HG02759 (cell line): ENCODE measurements around the gene ACOXL.
"Not testable (repeated sequence)": the region's sequence is repeated elsewhere in the genome, so short reads cannot be mapped to it uniquely, and the experiment has no call there.

Experiments
- ATAC-seq: cut with Tn5 transposase; IDR thresholded peaks from one replicate; pipeline ENCODE4 v1.9.1; 2021; ENCODE audit warnings: mild to moderate bottlenecking, moderate library complexity; ENCODE audit not compliant: unreplicated experiment

Gene ACOXL

DNA sequence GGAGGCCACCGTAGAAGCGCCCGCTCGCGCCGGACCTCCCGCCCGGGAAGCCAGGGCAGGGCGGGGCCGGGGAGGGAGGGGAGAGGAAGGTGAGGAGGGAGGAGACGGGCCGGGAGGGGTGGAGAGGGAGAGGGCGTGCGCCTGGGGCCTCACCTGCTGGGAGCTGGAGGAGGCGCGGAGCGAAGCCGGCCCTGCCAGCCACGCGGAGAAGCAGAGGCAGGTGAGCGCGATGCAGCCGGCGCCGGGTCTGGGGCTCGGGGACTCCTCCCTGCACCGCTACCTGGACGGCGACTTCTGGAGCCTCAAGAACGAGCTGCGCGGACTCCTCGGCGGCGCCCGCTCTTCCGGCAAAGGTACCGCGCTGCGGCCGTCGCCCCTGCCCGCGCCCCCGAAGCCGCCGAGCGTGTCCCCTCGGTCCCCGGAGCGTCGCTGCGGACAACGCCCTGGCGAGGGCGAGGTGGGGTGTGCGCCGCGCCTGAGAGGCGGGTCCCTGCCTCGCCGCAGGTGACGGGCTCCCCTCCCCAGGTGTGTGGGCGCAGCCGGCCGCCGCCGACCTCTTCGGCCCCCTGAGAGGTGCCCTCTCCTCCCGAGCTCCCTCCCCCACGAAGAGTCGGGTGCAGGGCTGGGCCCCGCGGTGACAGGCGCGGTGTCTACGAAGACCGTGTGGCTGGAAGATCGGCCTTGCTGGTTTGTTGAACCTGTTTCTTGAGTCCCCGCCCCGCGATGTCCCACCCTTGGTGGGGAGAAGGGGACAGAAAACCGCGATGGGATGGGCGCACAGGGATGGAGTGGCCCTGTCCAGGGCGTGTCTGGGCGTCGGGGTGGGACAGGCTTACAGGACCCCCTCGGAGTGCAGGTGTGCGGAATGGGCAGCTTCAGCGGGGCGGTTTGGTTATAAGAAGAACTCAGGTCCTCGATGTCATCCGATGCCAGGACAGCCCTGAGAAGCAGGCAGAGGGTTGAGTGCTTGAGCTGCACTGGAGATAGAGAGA is at the start of gene ACOXL:
TSS of gene ACOXL (plus strand) at position 152 of the 992 bp plus-strand sequence. CDS start 35,817 bp downstream, outside the sequence.
- no peak for ATAC-seq

- no peak for ATAC-seq
Measured at GRCh38 chr2:110682872-110683271, 49.5 kb upstream of the ACOXL start.

GRCh38 chr2:110687775-110688484 is 44.4 kb upstream of the ACOXL start:
- ATAC-seq = not testable (repeated sequence)

GRCh38 chr2:110688594-110689091 is 43.7 kb upstream of the ACOXL start:
- no peak for ATAC-seq

DNA sequence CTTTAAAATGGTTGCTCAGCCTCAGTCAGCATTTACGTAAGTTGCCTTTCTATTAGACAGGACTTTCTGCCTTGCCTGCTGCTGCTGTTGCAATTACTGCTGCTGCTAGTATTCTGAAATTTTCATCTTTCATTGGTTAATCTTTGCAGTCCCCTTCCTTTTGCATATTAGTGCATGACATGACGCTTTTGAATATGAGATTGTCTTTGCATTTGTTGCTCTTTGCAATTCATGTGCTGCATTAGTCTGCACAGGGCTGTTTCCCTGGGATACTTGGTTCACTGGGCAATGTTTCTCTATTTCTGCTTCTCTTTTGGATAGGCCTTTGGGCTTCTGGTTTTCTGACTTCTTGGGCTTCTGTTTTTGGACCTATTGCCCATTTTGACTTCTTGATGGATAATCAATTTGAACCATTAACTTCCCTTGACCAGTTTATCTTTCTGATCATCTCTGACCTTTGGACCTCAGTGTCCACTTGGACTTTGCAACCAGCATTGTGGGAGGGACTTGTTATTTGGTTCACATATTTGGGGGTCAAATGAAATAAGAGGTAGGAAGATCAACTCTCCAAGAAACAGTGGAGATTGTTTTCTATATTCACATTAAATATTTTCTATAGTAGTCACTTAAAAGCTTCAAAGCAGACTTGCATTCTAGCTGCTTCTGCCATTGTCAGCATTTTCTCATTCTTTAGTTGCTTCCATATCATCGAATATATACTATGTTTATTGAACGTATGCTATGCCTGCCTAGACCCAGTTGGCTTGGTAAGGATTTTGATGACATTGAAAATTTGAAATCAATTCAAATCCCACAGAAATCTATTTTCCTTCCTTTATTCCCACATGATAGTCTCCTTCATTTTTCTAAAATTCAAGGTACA is 42.0 kb upstream of the ACOXL start:
- no peak for ATAC-seq

DNA sequence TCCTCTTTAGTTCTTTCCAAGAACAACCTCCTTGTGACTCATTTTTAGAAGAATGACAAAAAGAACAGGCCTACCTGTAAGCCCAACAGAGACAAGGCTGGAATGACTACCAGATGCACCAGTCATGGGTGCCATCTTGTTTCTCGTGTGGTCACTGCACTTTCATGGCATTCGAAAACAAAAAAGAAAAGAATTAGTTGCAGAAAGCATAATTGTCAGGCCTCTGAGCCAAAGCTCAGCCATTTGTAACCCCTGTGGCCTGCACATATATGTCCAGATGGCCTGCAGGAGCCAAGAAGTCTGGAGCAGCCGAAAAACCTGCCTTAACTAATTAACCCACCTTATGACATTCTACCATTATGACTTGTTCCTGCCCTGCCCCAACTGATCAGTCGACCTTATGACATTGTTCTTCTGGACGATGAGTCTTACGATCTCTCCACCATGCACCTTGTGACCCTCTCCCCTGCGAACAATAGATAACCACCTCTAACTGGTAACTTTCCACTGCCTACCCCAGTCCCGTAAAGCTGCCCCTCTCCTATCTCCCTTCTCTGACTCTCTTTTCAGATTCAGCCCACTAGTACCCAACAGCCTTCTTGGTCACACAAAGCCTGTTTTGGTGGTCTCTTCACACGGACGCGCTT is 40.6 kb upstream of the ACOXL start:
- ATAC-seq = no peak

- ATAC-seq = not testable (repeated sequence)
Measured at GRCh38 chr2:110695146-110695898, 37.1 kb upstream of the ACOXL start.

GRCh38 chr2:110698253-110698652 is 34.1 kb upstream of the ACOXL start:
- not testable (repeated sequence) for ATAC-seq

DNA sequence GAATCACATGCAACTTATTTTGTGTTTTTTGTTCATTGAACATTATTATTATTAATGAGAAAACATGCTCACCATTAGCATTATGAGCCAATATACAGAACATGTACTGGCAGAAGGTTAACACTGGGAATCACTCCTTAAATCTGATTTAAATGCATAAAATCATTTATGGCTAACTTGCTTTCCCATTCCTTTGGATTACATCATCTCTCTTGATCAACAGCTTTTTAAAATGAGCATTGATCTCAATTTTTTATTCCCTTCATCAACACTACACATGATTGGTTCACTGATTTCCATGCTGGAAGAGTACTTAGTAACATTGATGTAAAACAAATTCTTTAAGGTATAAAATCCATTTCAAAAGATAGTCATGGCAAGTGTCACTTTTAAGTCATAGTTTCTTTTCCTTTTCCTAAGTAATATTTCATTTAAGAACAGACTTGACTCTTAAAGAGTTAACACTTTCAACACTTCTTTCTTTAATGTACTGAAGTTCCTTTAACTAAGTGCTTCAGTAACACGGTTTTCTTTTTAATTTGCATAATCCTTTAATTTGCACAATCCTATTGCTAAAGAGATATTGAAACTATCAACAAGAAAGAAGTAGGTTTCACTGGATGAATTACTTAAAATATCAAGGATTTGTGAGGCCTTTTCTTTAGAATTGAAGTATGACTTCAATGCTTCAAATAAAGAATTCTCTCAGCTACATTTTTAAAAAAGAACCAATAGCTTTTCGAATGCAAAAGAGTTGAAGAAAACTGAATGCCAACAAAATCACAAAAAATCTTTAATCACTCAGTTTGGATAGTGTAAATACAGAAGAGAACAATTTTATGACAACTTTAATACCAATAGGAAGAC is 29.6 kb upstream of the ACOXL start:
- ATAC-seq = no peak

- no peak for ATAC-seq
Measured at GRCh38 chr2:110707386-110707965, 24.9 kb upstream of the ACOXL start.

DNA sequence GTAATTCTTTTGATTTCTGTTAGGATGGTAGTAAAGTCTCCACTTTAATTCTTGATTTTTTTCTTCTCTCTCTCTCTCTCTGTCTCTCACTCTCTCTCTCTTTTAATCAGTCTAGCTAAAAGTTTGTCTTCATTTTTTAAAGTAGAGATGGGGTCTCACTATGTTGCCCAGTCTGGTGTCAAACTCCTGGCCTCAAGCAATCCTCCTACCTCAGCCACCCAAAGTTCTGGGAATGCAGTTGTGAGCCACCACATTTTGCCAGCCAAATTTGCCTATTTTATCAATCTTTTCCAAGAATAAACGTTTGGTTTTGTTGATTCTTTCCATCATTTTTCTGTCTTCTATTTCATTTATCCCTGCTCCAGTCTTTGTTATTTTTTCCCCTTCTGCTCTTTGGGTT is 23.9 kb upstream of the ACOXL start:
- ATAC-seq = no peak

DNA sequence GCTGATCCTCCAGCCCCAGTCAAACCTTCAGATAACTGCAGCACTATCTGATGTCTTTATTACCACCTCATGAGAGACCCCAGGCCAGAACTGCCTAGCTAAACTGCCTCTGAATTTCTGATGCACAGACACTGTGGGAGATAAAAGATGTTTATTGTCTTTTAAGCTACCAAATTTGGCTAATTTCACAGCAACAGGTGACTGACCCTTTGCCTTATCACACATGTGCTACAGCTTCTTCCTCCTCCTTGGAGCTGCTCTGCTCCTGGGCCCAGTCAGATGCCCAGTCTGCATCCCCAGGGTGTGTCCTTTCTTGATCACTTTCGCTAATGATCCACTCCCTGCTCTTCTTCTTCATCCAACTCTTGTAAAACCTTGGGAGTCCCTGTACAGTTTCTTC is 19.6 kb upstream of the ACOXL start:
- no peak for ATAC-seq

GRCh38 chr2:110713513-110714362 is 18.6 kb upstream of the ACOXL start:
- ATAC-seq = peak; percentile 52

DNA sequence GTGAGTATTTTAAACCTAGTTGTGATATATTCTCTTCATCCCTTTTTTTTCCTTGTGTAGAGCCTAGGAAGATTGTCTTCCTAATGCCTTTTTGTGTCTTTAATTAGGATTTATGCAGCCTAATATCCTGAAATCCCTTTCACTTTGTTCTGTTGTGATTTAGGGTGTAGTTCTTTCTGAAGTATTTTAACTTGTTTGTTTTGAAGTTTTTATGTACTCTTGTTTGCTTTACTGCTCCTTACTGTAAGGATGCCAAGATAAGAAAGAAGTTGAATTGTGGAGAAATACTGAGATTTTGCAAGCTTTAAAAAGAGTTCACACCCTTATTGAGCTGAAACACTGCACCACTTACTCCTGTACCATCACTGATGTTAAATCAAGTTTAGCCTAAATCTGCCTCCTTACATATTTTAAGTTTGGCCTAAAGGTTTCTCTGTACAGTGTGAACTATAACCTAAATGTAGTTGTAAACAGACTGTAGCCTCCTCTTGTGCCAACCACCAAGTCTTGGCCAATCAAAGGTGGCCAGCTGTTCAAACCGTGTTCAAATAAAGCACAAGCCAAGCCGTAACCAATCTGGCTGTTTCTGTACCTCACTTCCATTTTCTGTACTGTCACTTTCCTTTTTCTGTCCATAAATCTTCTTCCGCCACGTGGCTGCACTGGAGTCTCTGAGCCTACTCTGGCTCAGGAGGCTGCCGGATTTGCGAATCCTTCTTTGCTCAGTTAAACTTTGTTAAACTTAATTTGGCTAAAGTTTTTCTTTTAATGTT is 17.7 kb upstream of the ACOXL start:
- no peak for ATAC-seq

DNA sequence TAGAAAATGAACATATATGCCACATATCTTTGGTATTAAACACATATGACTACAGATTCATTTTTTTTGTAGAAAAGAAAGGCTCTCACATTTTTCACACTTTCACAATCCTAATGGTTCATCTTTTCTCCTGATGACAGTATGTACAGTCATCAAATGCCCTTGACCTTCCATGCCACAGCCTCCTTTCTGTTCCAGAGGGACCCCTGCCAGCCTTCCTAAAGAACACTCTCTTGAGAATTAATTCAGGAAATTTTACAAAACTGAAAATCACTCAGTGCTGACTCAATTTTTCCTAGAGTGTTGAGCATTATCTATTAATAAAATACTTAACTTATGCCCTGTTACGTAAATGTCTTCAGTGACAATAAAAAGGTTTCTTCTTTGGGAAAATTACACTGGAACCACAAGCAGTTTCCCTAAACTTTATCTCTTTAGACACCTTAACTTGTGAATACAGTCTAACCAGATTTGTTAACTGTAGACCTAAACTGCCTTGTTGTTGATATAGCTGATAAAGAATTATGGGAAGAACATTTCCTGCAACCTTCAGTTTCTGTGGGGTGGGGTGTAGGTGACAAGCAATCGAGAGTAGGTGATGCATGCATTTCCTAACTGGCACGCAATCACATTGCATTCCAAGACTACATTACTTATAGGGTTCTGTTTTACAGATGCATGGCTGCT is 15.3 kb upstream of the ACOXL start:
- ATAC-seq = no peak

GRCh38 chr2:110717734-110718133 is 14.6 kb upstream of the ACOXL start:
- no peak for ATAC-seq
